ENCODE measurements around the gene EPHB2. TPM values are rescaled to one million over a fixed set of nuclear protein-coding genes. Genes with fewer than 3 reads are reported as not detected.

EPHB2 gene
- total and polyA plus RNA-seq, 2 donors (not counting 1 experiment from before 2014, with no cell fraction given), result 0.07 to 0.39 TPM

- Histone ChIP-seq H3K4me2 (replicated peaks; ENCODE audit: low read depth, low read length, poor library complexity, severe bottlenecking) (no peak overlapping the region), H3K9ac (ENCODE audit: low read length) (no peak overlapping the region), H3K27me3 (replicated peaks in 1 of 4; ENCODE audit: control extremely low read depth in 1 of 4, control insufficient read depth in 3 of 4, insufficient read depth in 4 of 4, low read length in 3 of 4) (no peaks in the 10 kb centered on the region), H2AFZ (ENCODE audit: insufficient read depth, low read depth, low read length, poor library complexity, severe bottlenecking) (no peak overlapping the region), H3K36me3 (replicated peaks in 1 of 2; ENCODE audit: control extremely low read depth in 1 of 2, control insufficient read depth in 1 of 2, extremely low read depth in 1 of 2, insufficient read depth in 2 of 2, low read length in 1 of 2) (no peaks in the 10 kb centered on the region), H3K4me1 (ENCODE audit: control insufficient read depth in 2 of 2, insufficient read depth in 2 of 2, low read length in 2 of 2) (no peaks in the 10 kb centered on the region), H3K27ac (ENCODE audit: low read length in 2 of 2) (no peak overlapping the region), H3K9me3 (ENCODE audit: control extremely low read depth in 1 of 3, control insufficient read depth in 2 of 3, insufficient read depth in 1 of 3, low read length in 2 of 3) (no peaks in the 10 kb centered on the region), H4K20me1 (ENCODE audit: control insufficient read depth, insufficient read depth, low read length, poor library complexity, severe bottlenecking) (no peaks in the 10 kb centered on the region), H3K79me2 (ENCODE audit: control insufficient read depth, insufficient read depth, low read length) (no peaks in the 10 kb centered on the region), H3K4me3 (ENCODE audit: control extremely low read depth in 1 of 5, extremely low read depth in 1 of 5, insufficient read depth in 1 of 5, low read depth in 2 of 5, low read length in 4 of 5) (no peak overlapping the region)
- no peak for DNase-seq
- TF ChIP-seq EZH2 (IDR thresholded peaks at IDR 0.05; ENCODE audit: borderline replicate concordance, insufficient read depth, low read depth, low read length, poor library complexity, severe bottlenecking) (no peak), CTCF (IDR thresholded peaks at IDR 0.05) (no peak)
- no peak for ATAC-seq (ENCODE audit: low read depth)
- Mint-ChIP-seq H3K27me3 (peaks cover 4% of the 10 kb centered on the region), H3K4me3 (no peak overlapping the region), H3K9me3 (ENCODE audit: insufficient read depth) (no peaks in the 10 kb centered on the region), H3K27ac (no peak overlapping the region), H3K4me1 (no peaks in the 10 kb centered on the region)
- CTCF ChIA-PET, result no interaction called here
- WGBS (ENCODE audit: insufficient coverage), result 90% methylated on average over 11 of the region's 13 CpGs
- intact Hi-C loops (cut with micrococcal nuclease), result no loop called here
- POLR2A ChIA-PET, result no interaction called here
Measured at GRCh38 chr1:22790232-22791008, 79.8 kb downstream of the EPHB2 start.

- ChIA-PET CTCF (no interaction called here), POLR2A (no interaction called here)
- Histone ChIP-seq H4K20me1 (ENCODE audit: control insufficient read depth, insufficient read depth, low read length, poor library complexity, severe bottlenecking) (no peaks in the 10 kb centered on the region), H3K27me3 (replicated peaks in 1 of 4; ENCODE audit: control extremely low read depth in 1 of 4, control insufficient read depth in 3 of 4, insufficient read depth in 4 of 4, low read length in 3 of 4) (no peaks in the 10 kb centered on the region), H3K9ac (ENCODE audit: low read length) (no peak overlapping the region), H3K36me3 (replicated peaks in 1 of 2; ENCODE audit: control extremely low read depth in 1 of 2, control insufficient read depth in 1 of 2, extremely low read depth in 1 of 2, insufficient read depth in 2 of 2, low read length in 1 of 2) (no peaks in the 10 kb centered on the region), H3K4me2 (replicated peaks; ENCODE audit: low read depth, low read length, poor library complexity, severe bottlenecking) (no peak overlapping the region), H3K79me2 (ENCODE audit: control insufficient read depth, insufficient read depth, low read length) (no peaks in the 10 kb centered on the region), H3K4me1 (ENCODE audit: control insufficient read depth in 2 of 2, insufficient read depth in 2 of 2, low read length in 2 of 2) (no peaks in the 10 kb centered on the region), H3K27ac (ENCODE audit: low read length in 2 of 2) (no peak overlapping the region), H3K4me3 (ENCODE audit: control extremely low read depth in 1 of 5, extremely low read depth in 1 of 5, insufficient read depth in 1 of 5, low read depth in 2 of 5, low read length in 4 of 5) (no peak overlapping the region), H2AFZ (ENCODE audit: insufficient read depth, low read depth, low read length, poor library complexity, severe bottlenecking) (no peak overlapping the region), H3K9me3 (ENCODE audit: control extremely low read depth in 1 of 3, control insufficient read depth in 2 of 3, insufficient read depth in 1 of 3, low read length in 2 of 3) (no peaks in the 10 kb centered on the region)
- WGBS (ENCODE audit: insufficient coverage), result 93% methylated on average over 3 of the region's 6 CpGs
- DNase-seq, result no peak
- H3K4me3 Mint-ChIP-seq, result no peak overlapping the region
- ATAC-seq (ENCODE audit: low read depth), result no peak
- no peaks in the 10 kb centered on the region for H3K4me1 Mint-ChIP-seq
- peaks cover 4% of the 10 kb centered on the region for H3K27me3 Mint-ChIP-seq
- no peaks in the 10 kb centered on the region for H3K9me3 Mint-ChIP-seq (ENCODE audit: insufficient read depth)
- intact Hi-C loops (cut with micrococcal nuclease), result no loop called here
- no peak overlapping the region for H3K27ac Mint-ChIP-seq
- TF ChIP-seq EZH2 (IDR thresholded peaks at IDR 0.05; ENCODE audit: borderline replicate concordance, insufficient read depth, low read depth, low read length, poor library complexity, severe bottlenecking) (no peak), CTCF (IDR thresholded peaks at IDR 0.05) (no peak)
Measured at GRCh38 chr1:22791831-22792347, 81.2 kb downstream of the EPHB2 start.

Data from B cell (primary cell).